Measurements from ENCODE around the gene SH3PXD2A.

SH3PXD2A gene

DNA sequence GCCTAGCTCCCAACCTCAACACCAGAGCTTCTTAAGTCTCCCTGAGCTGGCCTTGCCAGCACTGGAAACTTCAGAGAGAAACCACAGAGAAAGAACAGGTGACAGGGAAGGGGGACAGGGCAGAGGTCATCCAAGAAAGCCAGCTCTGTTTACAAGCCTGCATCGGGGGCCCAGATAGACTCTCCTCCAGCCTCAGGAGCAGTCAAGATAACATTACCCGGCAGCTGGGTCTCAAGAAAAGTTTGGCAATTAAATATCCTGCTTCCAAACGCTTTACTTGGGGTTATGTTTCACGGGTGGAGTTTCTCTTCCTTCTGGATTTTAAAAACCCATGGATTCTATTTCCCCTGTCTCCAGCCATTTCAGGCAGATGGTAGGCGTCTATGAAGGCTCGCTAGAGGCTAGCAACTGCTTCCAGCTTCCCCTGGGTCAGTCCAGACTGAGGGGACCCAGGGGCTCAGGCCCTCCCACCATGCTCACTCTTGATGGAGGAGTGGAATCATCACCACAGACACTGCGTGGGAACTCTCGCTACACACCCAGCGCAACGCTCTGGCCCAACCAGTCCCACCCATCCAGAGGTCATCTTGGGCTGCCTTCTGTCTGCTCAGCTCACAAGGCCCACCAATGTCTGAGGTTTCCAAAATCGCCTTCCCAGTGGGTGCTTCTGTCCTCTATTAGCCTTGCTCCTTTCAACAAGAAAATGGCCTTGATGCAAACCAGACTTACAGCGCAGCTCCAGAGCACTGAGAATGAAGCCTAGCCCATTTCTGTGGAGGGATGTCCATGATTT lies 48.8 kb downstream of the SH3PXD2A start:
- DNase-seq: no peak

GRCh38 chr10:103805781-103806180 lies 49.6 kb downstream of the SH3PXD2A start:
- no peak for DNase-seq

DNA sequence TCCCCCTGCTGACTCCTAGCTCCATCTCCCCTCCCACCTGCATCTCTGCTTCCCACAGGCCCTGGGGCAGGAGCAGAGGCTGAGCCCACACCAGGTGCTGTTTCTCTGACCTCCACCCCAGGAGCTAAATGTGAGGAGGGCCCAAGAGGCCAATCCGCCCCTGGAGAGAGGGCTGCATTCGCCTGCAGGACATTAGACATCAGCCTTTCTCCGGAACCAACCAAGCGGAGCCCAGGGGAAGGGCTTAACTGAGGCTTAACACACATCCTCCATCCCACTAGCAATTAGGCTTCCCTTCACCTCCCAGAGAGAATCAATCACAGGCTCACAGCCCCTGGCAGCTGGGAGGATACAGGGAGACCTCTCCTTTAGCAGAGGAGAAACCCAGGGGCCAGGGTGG lies 50.5 kb downstream of the SH3PXD2A start:
- DNase-seq: no peak

- peak in 1 of 2 donors; percentile 6 for DNase-seq
These were observed 51.4 kb downstream of the SH3PXD2A start for GRCh38 chr10:103803941-103804340.

DNA sequence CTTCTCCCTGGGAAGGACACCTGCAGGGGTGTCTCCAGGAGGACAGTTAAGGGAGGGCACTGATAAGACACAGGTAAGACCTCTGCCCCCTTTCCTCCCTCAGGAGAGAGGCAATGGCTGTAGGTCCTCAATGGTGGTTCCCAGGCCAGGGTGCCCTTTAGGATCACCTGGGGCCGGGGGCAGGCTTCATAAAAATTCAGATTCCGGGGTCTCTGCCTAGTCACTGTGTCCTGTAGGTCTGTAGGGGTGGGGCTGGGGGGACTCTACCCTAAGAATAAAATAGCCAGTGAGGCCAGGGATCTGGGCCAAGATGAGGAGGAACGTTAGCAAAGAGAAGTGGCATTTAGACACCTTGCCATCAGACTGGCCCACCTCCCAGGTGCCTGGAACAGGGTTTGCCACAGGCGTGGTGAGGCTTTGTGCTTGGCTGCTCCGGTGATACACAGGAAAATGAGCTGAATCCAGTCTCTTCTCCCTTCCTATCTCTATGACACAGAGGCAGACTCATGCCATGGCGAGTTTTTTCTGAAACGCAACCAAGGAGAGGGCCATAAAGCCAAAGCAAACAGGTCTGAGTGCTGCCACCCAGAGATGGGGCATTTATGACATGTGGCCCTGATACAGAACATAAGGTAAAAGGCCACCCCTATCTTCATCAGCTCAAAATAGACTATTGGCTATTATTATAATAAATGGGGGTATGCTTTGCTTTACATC lies 52.6 kb downstream of the SH3PXD2A start:
- no peak for DNase-seq

DNA sequence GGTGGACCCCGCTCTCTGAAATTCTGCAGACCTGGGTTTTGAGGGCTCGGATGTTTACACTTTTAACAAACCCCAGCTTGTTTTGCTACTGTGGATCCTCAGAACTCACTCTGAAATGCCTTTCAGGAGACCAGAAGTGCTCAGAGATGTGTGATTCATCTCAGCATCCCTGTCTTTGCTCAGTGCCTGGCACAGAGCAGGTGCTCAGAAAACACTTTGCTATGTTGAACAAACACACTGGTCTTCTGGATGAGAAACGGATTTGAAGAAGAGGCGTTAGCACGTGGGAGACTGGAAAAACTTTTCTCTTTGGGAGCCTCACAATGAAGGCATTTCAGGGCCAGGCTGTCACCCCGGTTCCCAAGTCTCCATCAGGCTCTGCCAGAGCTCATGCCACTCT lies 53.3 kb downstream of the SH3PXD2A start:
- DNase-seq: no peak

- peak in 1 of 2 donors; percentile 96 for DNase-seq
These were observed 54.4 kb downstream of the SH3PXD2A start for GRCh38 chr10:103800789-103801540.

GRCh38 chr10:103800089-103800488 lies 55.3 kb downstream of the SH3PXD2A start:
- no peak for DNase-seq

- DNase-seq: no peak
These were observed 56.0 kb downstream of the SH3PXD2A start for GRCh38 chr10:103799341-103799740.

GRCh38 chr10:103798511-103798910 lies 56.9 kb downstream of the SH3PXD2A start:
- DNase-seq: no peak

DNA sequence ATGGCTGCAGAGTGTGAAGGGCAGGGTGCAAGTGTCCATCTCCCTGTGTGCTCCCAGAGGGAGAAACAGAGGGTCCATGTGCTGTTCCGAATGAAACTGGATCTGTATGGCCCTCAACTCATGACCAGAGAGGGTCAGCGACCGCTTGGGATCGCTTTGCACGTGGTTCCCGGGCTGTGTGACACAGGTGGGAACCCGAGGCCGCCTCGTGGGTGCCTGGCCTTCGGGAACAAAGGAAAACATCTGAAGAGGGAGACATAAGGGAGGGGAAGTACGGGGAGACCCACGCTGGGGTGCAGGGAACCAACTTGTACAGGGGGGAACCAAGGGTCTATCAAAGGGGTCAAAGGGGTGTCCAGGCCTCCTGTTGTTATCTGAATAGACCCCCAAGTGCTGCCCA lies 57.5 kb downstream of the SH3PXD2A start:
- DNase-seq: no peak

- no peak for DNase-seq
These were observed 59.6 kb downstream of the SH3PXD2A start for GRCh38 chr10:103795634-103796270.

GRCh38 chr10:103794996-103795395 lies 60.4 kb downstream of the SH3PXD2A start:
- DNase-seq: no peak

DNA sequence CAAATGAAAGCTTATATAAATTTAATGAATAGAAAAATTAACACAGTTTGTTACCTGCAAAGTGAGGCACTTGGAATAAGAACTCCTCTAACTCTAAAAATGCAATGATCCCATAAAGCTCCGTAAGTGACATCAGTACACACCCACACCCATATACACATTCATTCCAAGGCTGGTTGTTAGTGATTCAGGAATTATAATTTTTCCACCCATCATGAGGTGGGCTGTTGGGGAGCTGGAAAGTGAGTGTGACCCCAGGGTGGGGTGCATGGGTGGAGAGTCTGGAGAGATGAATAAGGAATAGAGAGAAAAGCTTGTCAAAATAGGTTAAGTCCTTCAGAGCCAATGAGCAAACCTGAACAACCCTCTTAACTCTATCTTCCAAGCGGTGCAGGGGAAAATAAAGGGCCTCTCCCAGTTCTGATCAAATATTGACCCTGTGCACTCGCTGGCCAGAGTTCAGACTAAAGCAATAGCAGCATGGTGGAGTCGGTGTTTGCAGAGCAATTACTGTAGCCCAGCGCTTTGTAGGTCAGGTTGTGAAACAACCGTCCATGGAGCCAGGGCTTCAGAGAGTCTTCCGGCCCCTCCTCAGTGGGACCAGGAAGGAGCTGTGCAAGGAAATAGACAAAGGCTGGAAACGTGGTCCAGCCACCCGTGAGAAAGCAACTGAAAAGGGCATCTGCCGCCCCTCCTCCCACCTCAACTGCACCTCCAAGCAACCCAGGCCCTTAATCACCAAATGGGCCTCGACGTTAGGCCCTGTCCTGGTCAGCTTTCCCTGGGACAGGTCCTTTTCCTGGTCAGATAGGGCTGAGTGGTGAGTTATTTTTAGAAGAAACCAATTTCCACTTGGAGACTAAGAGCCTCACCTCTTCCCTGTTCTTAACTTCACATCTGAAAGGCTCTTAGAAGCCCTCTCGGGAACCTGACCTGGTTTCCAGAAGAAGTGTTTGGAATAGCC lies 61.2 kb downstream of the SH3PXD2A start:
- DNase-seq: no peak

GRCh38 chr10:103793429-103793828 lies 61.9 kb downstream of the SH3PXD2A start:
- no peak for DNase-seq

DNA sequence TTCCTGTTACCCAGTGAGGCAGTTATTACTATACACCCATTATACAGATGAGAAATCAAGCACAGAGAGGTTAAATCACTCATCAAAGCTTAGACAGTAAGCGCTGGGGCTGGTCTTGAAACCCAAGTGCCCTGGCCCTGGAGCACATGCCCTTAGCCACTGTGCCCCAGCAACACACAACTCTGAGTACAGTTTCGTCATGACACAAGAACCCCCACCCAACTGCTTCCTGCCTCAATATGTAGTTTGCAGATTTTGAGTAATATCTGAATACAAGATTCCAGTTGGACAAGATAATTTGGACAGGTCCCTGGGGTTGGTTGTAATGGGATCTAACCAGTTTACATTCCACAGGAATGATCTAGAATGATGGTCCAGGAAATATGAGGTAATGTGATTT lies 62.8 kb downstream of the SH3PXD2A start:
- DNase-seq: no peak

GRCh38 chr10:103791858-103792257 lies 63.5 kb downstream of the SH3PXD2A start:
- no peak for DNase-seq

- no peak for DNase-seq
These were observed 64.1 kb downstream of the SH3PXD2A start for GRCh38 chr10:103791291-103791690.

- no peak for DNase-seq
These were observed 64.8 kb downstream of the SH3PXD2A start for GRCh38 chr10:103790580-103790979.

DNA sequence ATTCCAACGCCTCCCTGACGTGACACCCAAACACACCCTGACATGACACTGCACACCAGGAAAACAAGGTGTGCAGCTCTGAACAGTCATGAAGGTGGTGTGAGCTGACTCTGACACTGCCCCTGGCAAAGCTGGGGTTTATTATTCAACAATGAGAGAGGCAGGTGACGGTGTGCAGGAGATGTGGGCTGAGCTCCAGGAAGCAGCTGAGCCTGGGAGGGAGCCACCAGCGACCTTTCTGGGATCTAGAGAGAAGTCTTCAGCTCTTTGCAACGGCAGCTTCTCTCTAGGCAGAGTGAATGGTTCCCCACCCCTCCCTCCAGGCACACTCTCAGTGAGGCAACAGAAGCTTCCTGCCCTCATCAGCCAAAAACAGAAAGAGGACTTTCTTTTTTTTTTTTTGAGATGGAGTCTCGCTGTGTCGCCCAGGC lies 65.6 kb downstream of the SH3PXD2A start:
- peak in 1 of 2 donors; percentile 64 for DNase-seq

DNA sequence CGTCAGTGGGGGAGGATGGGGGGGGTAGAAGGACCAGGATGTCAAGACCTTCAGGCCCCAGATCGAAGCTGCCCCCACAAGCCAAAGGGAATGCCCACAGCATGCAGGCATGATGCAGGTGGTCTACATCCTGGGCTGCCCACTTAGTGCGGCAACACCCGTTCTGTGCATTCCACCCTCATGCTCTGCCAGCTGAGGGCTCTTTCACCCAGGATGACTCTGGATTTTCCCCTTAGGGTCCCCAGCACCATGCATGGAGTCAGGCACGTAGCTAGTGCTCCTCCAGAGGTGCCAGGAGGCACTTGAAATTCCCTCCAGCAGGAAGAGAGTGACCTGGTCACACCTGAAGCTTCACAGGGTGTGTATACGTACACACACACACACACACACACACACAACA lies 66.2 kb downstream of the SH3PXD2A start:
- DNase-seq: no peak

GRCh38 chr10:103787331-103787730 lies 68.0 kb downstream of the SH3PXD2A start:
- no peak for DNase-seq
